HG03139 (cell line): Measurements from ENCODE around the gene POLD1.

Experiments used
- ATAC-seq: cut with Tn5 transposase; IDR thresholded peaks from one replicate; pipeline ENCODE4 v1.9.1; 2021; ENCODE audit not compliant: unreplicated experiment

Gene POLD1

GRCh38 chr19:50365434-50366306, 18.5 kb upstream of the POLD1 start, which contains the start of gene NAPSA:
TSS of gene NAPSA (minus strand) at chr19:50365639. CDS start at chr19:50365621, 18 bp downstream.
- ATAC-seq = no peak

- no peak for ATAC-seq
Observed at GRCh38 chr19:50368649-50369570, 15.2 kb upstream of the POLD1 start.

GRCh38 chr19:50371914-50372475, 12.2 kb upstream of the POLD1 start:
- ATAC-seq = no peak

- peak; percentile 66 for ATAC-seq
Observed at GRCh38 chr19:50376166-50377050, 7.7 kb upstream of the POLD1 start, which contains the start of gene NR1H2. TSS of gene NR1H2 (plus strand) at chr19:50376457. CDS start at chr19:50377606, 1,149 bp downstream.

GRCh38 chr19:50377051-50377461, 7.1 kb upstream of the POLD1 start:
- no peak for ATAC-seq

- ATAC-seq = no peak
Observed at GRCh38 chr19:50377517-50377916, 6.6 kb upstream of the POLD1 start.

GRCh38 chr19:50378169-50378862, 5.8 kb upstream of the POLD1 start:
- no peak for ATAC-seq

GRCh38 chr19:50378863-50379236, 5.3 kb upstream of the POLD1 start:
- no peak for ATAC-seq

GRCh38 chr19:50379602-50380001, 4.5 kb upstream of the POLD1 start:
- no peak for ATAC-seq

GRCh38 chr19:50380137-50380536, 4.0 kb upstream of the POLD1 start:
- ATAC-seq = no peak

- no peak for ATAC-seq
Observed at GRCh38 chr19:50380751-50381151, 3.4 kb upstream of the POLD1 start.

GRCh38 chr19:50381881-50382729, 2.0 kb upstream of the POLD1 start:
- no peak for ATAC-seq

GRCh38 chr19:50383001-50383851, 921 bp upstream of the POLD1 start:
- ATAC-seq = no peak

- no peak for ATAC-seq
Observed at GRCh38 chr19:50384685-50385535, 763 bp downstream of the POLD1 start.

- ATAC-seq = no peak
Observed at GRCh38 chr19:50387176-50387867, 3.2 kb downstream of the POLD1 start.

- no peak for ATAC-seq
Observed at GRCh38 chr19:50387868-50388245, 3.7 kb downstream of the POLD1 start.
